HG03565 (cell line): Measurements from ENCODE around the gene HSD17B4.
A peak's percentile ranks its signal among the peaks of the same experiment; 100 is the strongest.
"Not testable (repeated sequence)": the region's sequence is repeated elsewhere in the genome, so short reads cannot be mapped to it uniquely, and the experiment has no call there.

Source experiments
- ATAC-seq: cut with Tn5 transposase; IDR thresholded peaks from one replicate; pipeline ENCODE4 v1.9.1; 2021; ENCODE audit warnings: mild to moderate bottlenecking, moderate library complexity; ENCODE audit not compliant: unreplicated experiment

The HSD17B4 gene, protein sequence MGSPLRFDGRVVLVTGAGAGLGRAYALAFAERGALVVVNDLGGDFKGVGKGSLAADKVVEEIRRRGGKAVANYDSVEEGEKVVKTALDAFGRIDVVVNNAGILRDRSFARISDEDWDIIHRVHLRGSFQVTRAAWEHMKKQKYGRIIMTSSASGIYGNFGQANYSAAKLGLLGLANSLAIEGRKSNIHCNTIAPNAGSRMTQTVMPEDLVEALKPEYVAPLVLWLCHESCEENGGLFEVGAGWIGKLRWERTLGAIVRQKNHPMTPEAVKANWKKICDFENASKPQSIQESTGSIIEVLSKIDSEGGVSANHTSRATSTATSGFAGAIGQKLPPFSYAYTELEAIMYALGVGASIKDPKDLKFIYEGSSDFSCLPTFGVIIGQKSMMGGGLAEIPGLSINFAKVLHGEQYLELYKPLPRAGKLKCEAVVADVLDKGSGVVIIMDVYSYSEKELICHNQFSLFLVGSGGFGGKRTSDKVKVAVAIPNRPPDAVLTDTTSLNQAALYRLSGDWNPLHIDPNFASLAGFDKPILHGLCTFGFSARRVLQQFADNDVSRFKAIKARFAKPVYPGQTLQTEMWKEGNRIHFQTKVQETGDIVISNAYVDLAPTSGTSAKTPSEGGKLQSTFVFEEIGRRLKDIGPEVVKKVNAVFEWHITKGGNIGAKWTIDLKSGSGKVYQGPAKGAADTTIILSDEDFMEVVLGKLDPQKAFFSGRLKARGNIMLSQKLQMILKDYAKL

GRCh38 chr5:119452373-119453039, at the start of gene HSD17B4:
TSS of gene HSD17B4 (plus strand) at chr5:119452497. CDS start at chr5:119452576, 79 bp downstream.
- ATAC-seq: peak; percentile 92

DNA sequence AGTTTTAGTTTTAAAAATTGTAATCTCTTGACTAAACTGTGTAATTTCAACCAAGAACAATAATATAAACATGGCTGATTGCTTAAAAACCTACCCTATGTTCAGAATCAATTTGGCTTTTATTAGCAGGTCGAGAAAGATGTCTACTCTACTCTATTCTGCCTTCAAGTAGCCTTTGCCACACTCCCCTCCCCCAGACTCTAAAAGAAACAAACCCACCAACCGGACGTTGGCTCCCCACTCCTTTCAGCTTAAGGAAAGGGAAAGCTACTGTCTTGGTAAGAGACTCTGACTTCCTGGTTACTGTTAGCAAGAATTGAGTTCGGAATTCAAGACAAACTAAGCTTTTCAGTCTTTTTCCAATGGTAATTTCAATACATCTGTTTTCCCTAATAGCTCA, 49.7 kb upstream of the HSD17B4 start:
- no peak for ATAC-seq

DNA sequence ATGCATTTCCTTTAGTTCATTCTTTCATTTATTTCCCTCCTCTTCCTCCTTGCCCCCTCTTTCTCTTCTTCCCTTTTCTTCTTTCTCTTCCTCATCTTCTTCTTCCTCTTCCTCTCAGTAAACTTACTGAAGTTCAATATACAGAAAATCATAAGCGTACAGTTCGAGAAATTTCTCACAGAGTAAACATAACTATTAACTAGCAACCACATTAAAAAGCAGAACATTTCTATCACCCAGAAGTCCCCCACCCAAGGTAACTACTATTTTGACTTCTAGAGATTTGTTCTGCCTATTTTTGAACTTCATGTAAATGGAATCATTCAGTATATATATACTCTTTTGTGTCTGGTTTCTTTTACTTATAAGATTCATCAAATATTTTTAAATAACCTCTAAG, 48.3 kb upstream of the HSD17B4 start:
- no peak for ATAC-seq

DNA sequence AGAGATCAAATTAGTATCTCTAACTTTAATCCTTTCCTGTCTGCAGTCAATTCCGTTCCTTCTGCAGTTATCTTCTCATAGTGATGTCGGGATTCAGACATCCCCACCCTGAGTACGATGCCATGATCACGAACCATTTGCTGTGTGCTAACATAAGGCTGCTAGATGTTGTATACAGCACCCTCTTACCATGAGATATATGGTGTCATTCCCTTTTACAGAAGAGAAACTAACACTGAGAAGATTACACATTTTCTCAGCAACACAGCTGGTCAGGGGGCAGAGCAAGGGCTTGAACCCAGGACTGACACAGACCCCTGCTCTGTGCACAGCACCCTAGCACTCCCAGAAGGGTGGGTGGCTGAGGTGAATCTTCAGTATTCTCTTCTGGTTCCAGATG, 46.9 kb upstream of the HSD17B4 start:
- no peak for ATAC-seq

- ATAC-seq: no peak
Observed at GRCh38 chr5:119406551-119407110, 45.7 kb upstream of the HSD17B4 start.

GRCh38 chr5:119409235-119409815, 43.0 kb upstream of the HSD17B4 start:
- ATAC-seq: no peak

DNA sequence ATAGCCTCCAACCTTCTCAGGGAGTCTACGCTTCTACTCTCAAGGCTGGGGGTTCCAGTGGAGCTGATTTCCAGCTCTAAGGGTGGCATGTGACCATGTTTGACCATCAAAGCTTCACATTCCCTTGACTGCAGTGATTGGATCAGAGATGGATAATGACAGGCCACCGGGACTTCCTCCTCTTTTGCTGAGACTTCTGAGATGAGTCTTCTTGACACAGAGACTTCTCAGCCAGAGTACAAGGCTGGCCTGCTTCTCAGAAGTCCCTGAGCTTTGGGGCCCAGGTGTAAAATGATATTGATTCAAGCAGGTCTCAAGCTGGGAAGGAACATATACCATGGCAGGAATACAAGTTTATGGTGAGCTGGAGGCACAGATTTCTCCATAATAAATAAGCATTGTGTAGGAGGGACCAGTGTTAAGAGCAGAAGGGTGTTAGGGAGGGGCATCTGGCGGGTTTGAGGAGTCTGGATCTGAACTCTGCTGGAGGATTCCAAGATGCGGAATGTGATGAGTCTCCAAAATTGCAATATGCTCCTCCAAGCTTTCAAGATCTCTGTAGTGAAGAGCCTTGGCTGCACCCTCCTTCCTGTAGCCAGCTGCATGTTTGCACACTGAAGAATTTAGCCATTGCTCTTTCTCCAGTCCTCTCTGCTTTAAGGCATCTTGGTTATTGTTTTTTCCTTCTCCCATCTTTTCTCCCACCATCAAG, 41.7 kb upstream of the HSD17B4 start:
- peak; percentile 32 for ATAC-seq

DNA sequence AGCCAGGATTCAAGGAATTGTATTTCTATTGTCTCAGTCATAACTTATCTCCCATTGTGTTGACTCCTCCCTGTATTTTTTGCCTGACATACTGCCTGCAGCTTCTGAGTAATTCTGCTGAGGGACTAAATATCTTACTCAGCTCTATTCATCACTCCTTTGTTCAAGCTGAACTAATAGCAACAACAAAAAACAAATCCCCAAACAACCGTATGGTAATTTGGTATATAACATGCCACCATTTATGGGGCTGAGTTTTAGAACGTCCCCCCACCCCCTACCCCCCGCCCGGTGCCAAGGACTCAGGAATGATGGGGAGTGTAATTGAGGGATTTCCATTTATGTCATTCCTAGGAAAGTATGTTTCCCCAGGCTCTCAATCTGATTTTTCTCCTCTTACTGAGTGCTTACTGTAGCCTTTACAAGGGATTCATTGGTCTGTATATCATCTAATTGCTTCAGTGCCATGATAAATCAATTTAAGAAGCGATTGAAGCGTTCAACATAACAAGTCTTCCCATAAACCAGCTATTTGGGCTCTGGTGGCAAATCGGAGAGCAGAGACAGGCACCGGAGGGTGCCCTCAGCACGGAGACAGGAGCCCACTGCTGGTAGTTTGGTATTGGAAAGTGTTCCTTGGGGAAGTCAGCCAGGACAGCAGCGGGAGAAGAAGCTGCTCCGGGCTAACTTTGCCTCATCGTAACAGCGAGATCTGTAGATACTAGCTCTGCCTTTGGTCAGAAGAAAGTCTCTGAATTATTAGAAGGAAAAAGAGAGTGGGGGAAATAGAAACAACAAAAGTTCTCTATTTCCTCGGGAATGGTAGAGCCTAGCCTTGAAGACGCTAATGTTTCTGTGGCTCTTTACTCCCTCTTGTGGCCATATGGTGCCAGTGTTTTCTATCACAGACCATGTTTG, 40.7 kb upstream of the HSD17B4 start:
- peak; percentile 57 for ATAC-seq

DNA sequence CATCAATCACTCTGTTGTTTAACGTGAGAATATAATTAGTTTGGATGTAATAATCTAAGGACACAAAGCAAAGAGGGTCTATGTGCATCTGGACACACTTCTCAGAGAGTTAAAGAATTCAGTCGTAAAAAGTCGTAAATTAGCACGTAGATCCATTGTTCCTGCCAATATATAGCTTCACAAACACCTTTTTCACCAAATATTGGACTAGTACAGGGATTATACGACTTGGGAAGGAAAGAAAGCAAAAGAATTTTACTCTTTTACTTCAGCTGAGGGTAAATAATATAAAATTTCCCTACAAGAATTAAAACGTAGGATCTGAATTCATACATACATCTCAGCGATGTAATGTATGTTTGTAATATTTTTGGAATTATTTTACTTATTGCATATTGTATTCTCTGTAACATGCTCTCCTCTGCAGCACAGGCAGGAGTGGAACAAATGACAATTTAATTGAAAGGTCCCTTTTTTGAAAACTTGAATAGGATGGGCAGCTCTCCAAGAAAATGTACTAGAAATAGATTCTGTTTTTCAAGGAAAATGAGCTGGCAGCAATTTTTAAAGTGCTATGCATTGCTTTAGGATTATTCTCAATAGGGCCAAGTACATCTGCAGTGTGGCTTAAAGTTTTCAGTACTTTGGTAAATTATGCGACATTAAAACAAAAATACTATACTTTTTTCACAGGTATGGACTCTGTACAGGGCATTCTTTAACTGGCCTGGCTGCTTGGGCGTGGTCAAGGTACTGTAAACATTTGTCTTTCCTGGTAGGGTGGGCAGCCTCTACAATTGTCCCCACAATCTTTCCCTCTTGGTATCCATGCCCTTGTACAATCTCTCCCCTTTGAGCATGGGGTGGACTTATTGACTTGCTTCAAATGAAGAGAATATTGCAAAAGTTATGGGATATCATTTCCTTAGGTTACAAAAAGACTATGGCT, 39.7 kb upstream of the HSD17B4 start:
- no peak for ATAC-seq

GRCh38 chr5:119414124-119414734, 38.1 kb upstream of the HSD17B4 start:
- ATAC-seq: not testable (repeated sequence)

DNA sequence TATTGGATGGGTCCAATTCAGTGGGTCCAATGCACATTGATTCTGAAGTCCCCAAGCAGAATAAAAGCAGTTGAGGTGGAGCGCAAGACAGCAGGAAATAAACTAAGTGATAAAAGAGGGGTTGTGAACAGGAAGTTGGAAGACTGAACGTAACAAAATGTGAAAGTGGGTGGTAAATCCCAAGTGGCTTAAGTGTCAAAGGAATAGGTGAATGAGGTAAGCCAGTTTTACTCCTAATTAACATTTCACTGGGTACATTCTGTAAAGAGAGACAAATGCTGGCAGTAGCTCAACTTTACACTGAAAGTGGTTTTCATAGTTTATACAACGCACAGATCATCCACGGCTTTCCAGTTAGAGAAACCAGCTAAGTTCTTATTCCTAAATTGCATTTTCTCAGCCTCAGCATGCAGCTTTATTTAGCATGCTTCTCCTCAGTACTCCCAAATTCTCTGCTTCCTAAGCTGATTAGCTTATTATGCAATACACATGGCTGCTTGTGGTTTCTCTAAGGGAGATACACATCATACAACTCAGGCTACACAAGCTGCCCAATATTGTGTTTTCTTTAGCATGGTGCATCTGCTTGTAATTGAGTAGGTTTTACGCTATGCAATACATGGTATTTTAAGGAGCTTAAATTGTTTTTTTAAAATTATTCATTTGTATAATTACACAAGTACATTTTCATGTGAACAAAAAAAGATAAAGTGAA, 34.2 kb upstream of the HSD17B4 start:
- ATAC-seq: no peak

- peak; percentile 74 for ATAC-seq
Observed at GRCh38 chr5:119418606-119419100, 33.6 kb upstream of the HSD17B4 start.

- ATAC-seq: no peak
Observed at GRCh38 chr5:119420169-119420568, 32.1 kb upstream of the HSD17B4 start.

- no peak for ATAC-seq
Observed at GRCh38 chr5:119426057-119426456, 26.2 kb upstream of the HSD17B4 start.

GRCh38 chr5:119427060-119427459, 25.2 kb upstream of the HSD17B4 start:
- no peak for ATAC-seq

- ATAC-seq: not testable (repeated sequence)
Observed at GRCh38 chr5:119427596-119427995, 24.7 kb upstream of the HSD17B4 start.

DNA sequence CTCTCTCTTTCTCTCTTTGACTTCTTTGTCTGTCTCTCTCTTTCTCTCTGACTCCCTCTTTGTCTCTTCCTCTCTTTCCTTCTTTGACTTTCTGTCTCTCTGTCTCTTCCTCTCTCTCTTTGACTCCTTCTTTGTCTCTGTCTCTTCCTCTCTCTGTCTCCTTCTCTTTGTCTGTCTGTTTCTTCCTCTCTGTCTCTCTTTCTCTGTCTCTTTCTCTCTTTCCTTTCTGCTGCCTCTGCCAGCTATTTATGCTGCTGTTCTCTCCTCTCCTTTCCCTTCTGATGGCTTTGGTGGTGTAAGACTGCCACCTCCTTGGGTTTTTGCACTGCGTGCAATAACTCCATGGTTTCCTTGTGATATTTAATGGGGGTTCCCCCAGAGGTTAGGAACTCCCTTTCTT, 24.1 kb upstream of the HSD17B4 start:
- not testable (repeated sequence) for ATAC-seq
